Measurements from ENCODE around the gene VWA3B. TPM values are rescaled to one million over a fixed set of nuclear protein-coding genes. Genes with fewer than 3 reads are reported as not detected.

VWA3B gene
- total RNA-seq, 1 donor from 2014 or later, result not detected

GRCh38 chr2:98170076-98170475 is 83.1 kb downstream of the VWA3B start:
- Histone ChIP-seq H3K4me3 (no peak overlapping the region), H3K36me3 (no peaks in the 10 kb centered on the region), H3K27me3 (no peaks in the 10 kb centered on the region), H3K4me1 (peaks cover 0 to 5% of the 10 kb centered on the region in 2 donors), H3K27ac (no peak overlapping the region), H3K9me3 (no peaks in the 10 kb centered on the region)
- TF ChIP-seq CTCF (IDR thresholded peaks at IDR 0.05), result no peak
- intact Hi-C loops (cut with DNase I), result loop anchor here (5.0 kb wide), 1 partner anchor 38 kb away; no protein-coding TSS in a partner anchor
- DNase-seq (ENCODE audit: low spot score in 2 of 2), result no peak

GRCh38 chr2:98172150-98172765 is 85.3 kb downstream of the VWA3B start:
- Histone ChIP-seq H3K27me3 (no peaks in the 10 kb centered on the region), H3K9me3 (no peaks in the 10 kb centered on the region), H3K36me3 (no peaks in the 10 kb centered on the region), H3K4me1 (peaks cover 0 to 5% of the 10 kb centered on the region in 2 donors), H3K4me3 (no peak overlapping the region), H3K27ac (no peak overlapping the region)
- intact Hi-C loops (cut with DNase I), result loop anchor here (5.0 kb wide), 1 partner anchor 40 kb away; no protein-coding TSS in a partner anchor
- no peak for DNase-seq (ENCODE audit: low spot score in 2 of 2)
- no peak for TF ChIP-seq CTCF (IDR thresholded peaks at IDR 0.05)

- H3K4me3 ChIP-seq, result no peak overlapping the region
- H3K36me3 ChIP-seq, result no peaks in the 10 kb centered on the region
- intact Hi-C loops (cut with DNase I), result loop anchor here (5.0 kb wide), 1 partner anchor 41 kb away; no protein-coding TSS in a partner anchor
Measured at GRCh38 chr2:98172951-98173350, 86.0 kb downstream of the VWA3B start.

GRCh38 chr2:98175811-98176210 is 88.8 kb downstream of the VWA3B start:
- H3K27ac ChIP-seq, result no peak overlapping the region
- H3K27me3 ChIP-seq, result no peaks in the 10 kb centered on the region
- H3K4me3 ChIP-seq, result no peak overlapping the region
- H3K9me3 ChIP-seq, result no peaks in the 10 kb centered on the region
- intact Hi-C loops (cut with DNase I), result no loop called here
- no peaks in the 10 kb centered on the region for H3K36me3 ChIP-seq
- no peaks in the 10 kb centered on the region for H3K4me1 ChIP-seq
- no peak for TF ChIP-seq CTCF (IDR thresholded peaks at IDR 0.05)
- no peak for DNase-seq (ENCODE audit: low spot score in 2 of 2)

More at GRCh38 chr2:98172951-98173350, 86.0 kb downstream of the VWA3B start:
- DNase-seq (ENCODE audit: low spot score in 2 of 2), result no peak
- Histone ChIP-seq H3K27ac (no peak overlapping the region), H3K27me3 (no peaks in the 10 kb centered on the region), H3K4me1 (peaks cover 0 to 2% of the 10 kb centered on the region in 2 donors), H3K9me3 (no peaks in the 10 kb centered on the region)
- TF ChIP-seq CTCF (IDR thresholded peaks at IDR 0.05), result no peak

- TF ChIP-seq CTCF (IDR thresholded peaks at IDR 0.05), result no peak
- Histone ChIP-seq H3K9me3 (no peaks in the 10 kb centered on the region), H3K4me3 (no peak overlapping the region), H3K36me3 (no peaks in the 10 kb centered on the region), H3K4me1 (no peaks in the 10 kb centered on the region), H3K27ac (no peak overlapping the region), H3K27me3 (no peaks in the 10 kb centered on the region)
- no peak for DNase-seq (ENCODE audit: low spot score in 2 of 2)
- intact Hi-C loops (cut with DNase I), result no loop called here
Measured at GRCh38 chr2:98177286-98177685, 90.3 kb downstream of the VWA3B start.

Measured in ascending aorta (tissue), 2 donors.